Stimulated activated CD8-positive, alpha-beta memory T cell treated with anti-CD3 and anti-CD28 coated beads, Interleukin-12 subunit alpha, Interleukin-12 subunit beta, amount 100 ng/mL, for 24 hours (primary cell): ENCODE results near the gene ANKRD12.

Experiments
- DNase-seq: peaks from one replicate; pipeline ENCODE4 v3.0.0-alpha.2; 2020; ENCODE audit errors: extremely low read depth

ANKRD12 gene

DNA sequence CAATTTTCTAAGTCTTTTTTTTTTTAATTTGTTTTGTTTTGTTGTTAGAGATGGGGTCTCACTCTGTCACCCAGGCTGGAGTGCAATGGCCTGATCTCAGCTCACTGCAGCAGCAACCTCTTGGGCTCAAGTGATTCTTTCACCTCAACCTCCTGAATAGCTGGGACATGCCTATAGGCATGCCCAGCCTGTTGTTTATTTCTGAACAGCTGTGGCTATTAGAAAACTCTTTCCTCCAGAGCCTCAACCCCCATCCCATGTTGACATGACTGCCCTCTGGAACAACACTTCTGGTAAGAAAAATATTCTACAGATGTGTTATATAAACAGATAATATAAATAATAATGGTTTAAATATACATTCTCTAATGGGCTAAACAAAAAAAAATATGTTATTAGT, 153.6 kb downstream of the ANKRD12 start:
- no peak for DNase-seq

DNA sequence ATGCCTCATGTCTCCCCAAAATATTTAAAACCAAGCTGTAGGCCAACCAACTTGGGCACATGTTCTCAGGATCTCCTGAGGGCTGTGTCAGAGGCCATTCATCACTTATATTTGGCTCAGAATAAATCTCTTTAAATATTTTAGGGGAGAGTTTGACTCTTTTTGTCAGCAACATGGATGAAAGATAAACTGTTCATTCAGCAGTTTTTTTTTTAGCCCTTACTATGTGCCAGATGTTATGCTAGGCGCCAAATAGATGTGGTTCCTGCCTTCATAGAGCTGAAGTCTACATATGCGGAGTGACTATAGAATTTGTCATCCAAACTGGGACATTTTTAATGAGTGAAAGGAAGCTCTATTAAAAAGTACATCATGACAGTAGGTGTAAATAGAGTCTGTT, 155.5 kb downstream of the ANKRD12 start:
- DNase-seq = no peak

DNA sequence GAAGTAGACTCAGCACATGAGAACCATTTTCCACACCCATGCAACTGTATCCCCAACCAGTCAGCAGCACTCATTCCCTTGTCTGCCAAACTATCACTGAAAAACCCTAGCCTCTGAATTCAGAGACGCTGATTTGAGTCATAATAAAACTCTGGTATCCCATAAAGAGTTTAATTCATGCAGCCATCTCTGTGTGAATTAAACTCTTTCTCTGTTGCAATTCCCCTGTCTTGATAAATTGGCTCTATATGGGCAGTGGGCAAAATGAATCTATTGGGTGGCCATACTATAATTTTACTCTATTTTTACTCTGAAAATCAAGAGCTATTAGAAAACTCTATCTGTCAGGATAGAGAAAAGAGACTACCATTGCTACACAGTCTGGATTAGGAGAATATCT, 157.4 kb downstream of the ANKRD12 start:
- no peak for DNase-seq

- DNase-seq = no peak
Measured at GRCh38 chr18:9296233-9297006, 159.8 kb downstream of the ANKRD12 start.

- no peak for DNase-seq
Measured at GRCh38 chr18:9297007-9297393, 160.4 kb downstream of the ANKRD12 start.

DNA sequence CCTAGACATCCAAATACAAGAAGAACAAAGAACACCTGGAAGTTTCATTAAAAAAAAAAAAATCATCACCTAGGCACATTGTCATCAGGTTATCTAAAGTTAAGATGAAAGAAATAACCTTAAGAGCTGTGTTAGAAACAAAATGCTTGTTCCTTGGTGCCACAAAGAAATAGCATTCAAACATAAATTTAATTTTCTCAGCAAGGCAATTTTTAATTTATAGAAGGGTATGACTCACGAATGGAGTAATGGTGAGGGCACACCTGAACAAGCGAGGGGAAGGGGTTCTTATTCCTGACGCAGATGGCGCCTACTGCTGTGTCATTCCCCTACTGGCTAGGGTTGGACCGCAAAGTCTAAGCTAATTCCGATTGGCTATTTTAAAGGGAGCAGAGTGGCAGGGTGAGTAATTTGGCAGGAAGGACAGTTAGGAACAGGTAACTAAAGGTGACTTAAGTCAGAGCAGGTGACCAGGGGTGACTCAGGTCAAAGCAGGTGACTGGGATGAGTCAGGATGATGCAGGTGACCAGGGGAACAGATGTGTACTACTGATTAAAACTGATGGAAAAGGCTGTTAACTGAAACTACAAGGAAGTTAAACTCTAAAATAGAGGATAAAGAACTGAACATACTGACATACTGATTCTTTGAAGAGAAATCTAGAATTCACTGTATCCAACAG, 167.9 kb downstream of the ANKRD12 start:
- no peak for DNase-seq

DNA sequence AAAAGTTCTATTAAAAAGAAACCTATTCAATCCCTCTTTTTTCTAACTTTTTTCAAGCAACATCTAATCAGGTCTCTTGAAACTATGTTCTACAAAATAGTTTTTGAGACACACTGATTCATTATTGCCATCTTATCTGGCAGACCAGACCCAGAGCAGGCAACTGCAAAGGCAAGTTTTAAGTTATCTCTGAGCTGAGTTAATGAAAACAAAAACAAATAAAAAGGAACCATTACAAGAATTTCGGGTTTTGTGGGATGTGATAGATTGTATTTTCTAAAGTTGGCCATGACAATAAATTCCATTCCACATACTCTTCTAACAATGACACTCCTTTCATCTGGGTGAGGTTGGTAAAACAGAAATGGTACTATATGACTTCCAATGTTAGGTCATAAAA, 182.8 kb downstream of the ANKRD12 start:
- no peak for DNase-seq

DNA sequence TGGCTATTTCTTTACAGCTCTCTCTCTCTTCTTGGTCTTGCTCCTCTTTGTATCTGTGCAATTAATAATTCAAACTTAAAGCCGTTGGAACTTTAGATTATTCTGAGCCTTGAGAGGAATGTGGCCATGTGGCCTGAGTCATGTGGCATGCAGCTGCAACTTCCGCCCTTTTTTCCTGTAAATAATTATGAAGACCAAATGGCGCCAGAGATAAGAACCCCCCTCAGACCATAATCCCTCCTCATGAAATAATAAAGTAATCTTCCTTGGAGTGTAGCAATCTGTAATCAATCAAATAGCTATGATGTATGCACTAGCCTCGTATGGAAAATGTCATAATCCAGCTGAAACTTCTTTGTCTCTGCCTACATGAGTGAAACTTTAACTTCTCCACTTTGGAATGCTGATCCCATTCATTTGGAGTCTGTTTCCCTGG, 184.5 kb downstream of the ANKRD12 start:
- no peak for DNase-seq

GRCh38 chr18:9321736-9322135, 185.2 kb downstream of the ANKRD12 start:
- DNase-seq = no peak

- DNase-seq = no peak
Measured at GRCh38 chr18:9322744-9323143, 186.2 kb downstream of the ANKRD12 start.

GRCh38 chr18:9323750-9324445, 187.3 kb downstream of the ANKRD12 start:
- DNase-seq = no peak

GRCh38 chr18:9325716-9326115, 189.1 kb downstream of the ANKRD12 start:
- DNase-seq = no peak

GRCh38 chr18:9328776-9329175, 192.2 kb downstream of the ANKRD12 start:
- no peak for DNase-seq

DNA sequence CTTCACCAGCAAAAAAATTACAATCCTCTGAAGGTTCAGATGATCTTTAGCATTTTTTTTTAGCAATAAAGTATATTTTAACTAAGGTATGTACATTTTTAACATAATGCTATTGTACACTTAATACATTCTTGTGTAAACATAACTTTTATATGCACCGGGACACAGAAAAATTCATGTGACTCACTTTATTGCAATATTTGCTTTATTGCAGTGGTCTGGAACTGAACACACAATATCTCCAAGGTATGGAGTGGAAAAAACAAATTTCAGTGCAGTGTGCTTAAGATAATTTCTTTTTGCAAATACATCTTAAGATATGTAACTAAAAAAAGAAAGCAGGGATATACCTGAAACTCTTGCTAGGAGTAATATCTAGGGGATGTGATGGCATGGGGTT, 192.9 kb downstream of the ANKRD12 start:
- DNase-seq = no peak

DNA sequence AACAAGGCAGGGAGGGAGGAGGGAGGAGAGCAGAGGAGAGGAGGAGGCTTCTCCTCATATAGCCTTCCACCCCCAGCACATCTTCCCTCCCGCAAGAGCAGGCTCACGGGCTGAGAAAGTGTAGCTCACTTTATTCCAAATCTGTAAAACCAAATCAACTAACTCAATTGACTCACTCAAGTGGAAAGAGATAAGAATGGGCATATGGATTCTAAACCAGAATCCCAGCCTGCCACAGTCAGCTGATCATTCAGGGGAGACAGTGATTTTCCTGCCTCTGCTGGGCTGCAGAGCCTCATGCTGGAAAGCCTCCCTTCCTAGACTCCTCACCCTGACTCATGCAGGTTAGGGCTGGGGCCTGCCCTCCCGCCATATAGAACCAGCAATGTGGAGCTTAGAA, 193.8 kb downstream of the ANKRD12 start:
- DNase-seq = no peak

DNA sequence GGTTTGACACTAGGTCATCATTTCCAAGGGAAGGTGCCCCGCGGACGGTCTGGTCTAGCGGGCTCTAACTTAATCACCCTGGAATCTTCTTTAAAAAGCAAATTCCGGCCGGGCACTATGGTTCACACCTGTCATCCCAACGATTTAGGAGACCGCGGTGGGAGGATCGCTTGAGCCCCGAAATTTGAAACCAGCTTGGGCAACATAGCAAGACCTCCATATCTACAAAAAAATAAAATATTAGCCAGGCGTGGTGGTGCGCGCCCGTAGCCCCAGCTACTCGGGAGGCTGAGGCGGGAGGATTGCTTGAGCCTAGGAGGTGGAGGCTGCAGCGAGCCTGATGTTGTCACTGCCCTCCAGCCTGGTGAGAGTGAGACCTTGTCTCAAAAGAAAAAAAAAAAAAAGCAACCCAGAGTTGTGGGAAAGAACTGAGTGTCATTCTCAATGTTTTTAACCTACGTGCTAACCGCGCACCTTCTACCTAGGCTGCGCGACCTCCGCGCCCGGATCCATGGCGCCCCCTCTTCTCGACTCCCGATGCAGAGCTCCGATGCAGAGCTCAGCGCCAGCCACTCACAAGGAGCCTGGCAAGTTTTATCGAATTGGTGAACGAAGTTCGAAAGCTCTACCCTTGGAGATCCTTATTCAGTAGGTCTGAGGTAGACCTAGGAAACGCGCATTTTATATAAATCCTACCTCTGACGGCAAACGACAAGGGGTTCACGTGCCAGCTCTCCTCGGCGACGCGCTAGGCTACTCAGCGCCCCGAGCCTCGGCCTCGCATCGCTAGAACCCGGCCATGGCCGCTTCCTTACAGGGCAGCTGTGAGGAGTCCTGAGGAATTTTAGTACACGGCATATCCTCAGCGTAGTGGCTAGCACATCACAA, 197.1 kb downstream of the ANKRD12 start:
- DNase-seq = no peak

DNA sequence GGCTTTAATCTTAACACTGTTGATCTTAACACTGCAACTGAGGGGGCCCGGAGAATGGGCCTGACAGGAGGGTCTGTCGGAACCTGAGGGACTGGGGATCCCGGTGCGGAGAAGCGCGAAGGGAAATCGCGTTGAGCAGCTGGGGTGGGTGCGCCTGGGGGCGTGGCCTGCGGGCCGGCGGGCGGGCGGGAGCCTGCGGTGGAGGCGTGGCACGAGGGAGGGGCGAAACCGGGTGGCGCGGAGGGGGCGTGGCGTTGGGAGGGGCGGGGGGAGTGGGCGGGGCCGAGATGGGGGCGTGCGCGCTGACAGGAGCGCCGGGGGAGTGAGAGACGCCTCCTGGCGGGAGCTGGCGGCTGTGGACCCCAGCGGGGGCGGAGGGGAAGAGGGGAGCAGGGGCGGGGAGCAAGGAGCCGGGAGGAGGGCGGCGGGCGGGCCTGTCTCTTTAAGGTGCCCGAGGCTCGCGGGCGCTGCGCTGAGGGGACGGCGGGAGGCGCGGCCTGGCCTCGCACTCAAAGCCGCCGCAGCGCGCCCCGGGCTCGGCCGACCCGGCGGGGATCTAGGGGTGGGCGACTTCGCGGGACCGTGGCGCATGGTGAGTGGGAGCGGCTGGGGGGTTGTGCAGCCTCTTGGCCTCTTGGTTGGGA, 197.9 kb downstream of the ANKRD12 start, which contains the start of gene TWSG1:
TWSG1 (plus strand) TSS at position 445 of the 644 bp plus-strand sequence. CDS start 2,457 bp downstream, outside the sequence.
- DNase-seq = peak; percentile 82

- DNase-seq = no peak
Measured at GRCh38 chr18:9334973-9335696, 198.6 kb downstream of the ANKRD12 start.
